Chondrocyte (in vitro differentiated cells): ENCODE measurements around the gene TMEM44. TPM values are rescaled to one million over a fixed set of nuclear protein-coding genes. Genes with fewer than 3 reads are reported as not detected.

ENCODE experiments used
- DNase-seq: peaks from one replicate; pipeline ENCODE4 v3.0.0; 2021; ENCODE audit warnings: mixed read lengths, low spot score
- H3K27ac Mint-ChIP-seq: one replicate; pipeline ENCODE4 v1.8.0; 2021; ENCODE audit warnings: mild to moderate bottlenecking, moderate library complexity, mixed read lengths; ENCODE audit not compliant: unreplicated experiment
- H3K27me3 Mint-ChIP-seq: 2 replicates; pipeline ENCODE4 v1.8.0; 2021; ENCODE audit warnings: low read depth, mixed read lengths
- H3K36me3 Mint-ChIP-seq: 2 replicates; pipeline ENCODE4 v1.8.0; 2021; ENCODE audit warnings: low read depth, mixed read lengths
- H3K4me1 Mint-ChIP-seq: 2 replicates; pipeline ENCODE4 v1.8.0; 2021; ENCODE audit warnings: low read depth, mild to moderate bottlenecking, mixed read lengths
- H3K4me3 Mint-ChIP-seq: one replicate; pipeline ENCODE4 v1.8.0; 2021; ENCODE audit warnings: mild to moderate bottlenecking, moderate library complexity, mixed read lengths; ENCODE audit not compliant: unreplicated experiment
- H3K9me3 Mint-ChIP-seq: 2 replicates; pipeline ENCODE4 v1.8.0; 2021; ENCODE audit warnings: low read depth, mixed read lengths
- total RNA-seq: library from RNA; stranded (reverse); gene quantifications from 3 replicates; pipeline ENCODE4 v1.2.1, GENCODE V29; 2021
- TF ChIP-seq, protein P1 (sequence below): fragments of 200-600 bp; sonication (generic); IDR thresholded peaks from 2 replicates; pipeline ENCODE4 v1.5.0; 2021; ENCODE audit warnings: antibody characterized with exemption, mild to moderate bottlenecking, moderate library complexity

TMEM44 gene
- total RNA-seq, 1 donor from 2014 or later, result 25.0 TPM

GRCh38 chr3:194573680-194574437 is 59.4 kb downstream of the TMEM44 start:
- Mint-ChIP-seq H3K27ac (peak overlapping the region; percentile 97), H3K4me3 (no peak overlapping the region), H3K36me3 (no peaks in the 10 kb centered on the region), H3K9me3 (no peaks in the 10 kb centered on the region), H3K27me3 (no peaks in the 10 kb centered on the region), H3K4me1 (peaks cover 54% of the 10 kb centered on the region)
- no peak for DNase-seq
- TF ChIP-seq, protein P1, sequence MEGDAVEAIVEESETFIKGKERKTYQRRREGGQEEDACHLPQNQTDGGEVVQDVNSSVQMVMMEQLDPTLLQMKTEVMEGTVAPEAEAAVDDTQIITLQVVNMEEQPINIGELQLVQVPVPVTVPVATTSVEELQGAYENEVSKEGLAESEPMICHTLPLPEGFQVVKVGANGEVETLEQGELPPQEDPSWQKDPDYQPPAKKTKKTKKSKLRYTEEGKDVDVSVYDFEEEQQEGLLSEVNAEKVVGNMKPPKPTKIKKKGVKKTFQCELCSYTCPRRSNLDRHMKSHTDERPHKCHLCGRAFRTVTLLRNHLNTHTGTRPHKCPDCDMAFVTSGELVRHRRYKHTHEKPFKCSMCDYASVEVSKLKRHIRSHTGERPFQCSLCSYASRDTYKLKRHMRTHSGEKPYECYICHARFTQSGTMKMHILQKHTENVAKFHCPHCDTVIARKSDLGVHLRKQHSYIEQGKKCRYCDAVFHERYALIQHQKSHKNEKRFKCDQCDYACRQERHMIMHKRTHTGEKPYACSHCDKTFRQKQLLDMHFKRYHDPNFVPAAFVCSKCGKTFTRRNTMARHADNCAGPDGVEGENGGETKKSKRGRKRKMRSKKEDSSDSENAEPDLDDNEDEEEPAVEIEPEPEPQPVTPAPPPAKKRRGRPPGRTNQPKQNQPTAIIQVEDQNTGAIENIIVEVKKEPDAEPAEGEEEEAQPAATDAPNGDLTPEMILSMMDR, result peak; percentile 81

DNA sequence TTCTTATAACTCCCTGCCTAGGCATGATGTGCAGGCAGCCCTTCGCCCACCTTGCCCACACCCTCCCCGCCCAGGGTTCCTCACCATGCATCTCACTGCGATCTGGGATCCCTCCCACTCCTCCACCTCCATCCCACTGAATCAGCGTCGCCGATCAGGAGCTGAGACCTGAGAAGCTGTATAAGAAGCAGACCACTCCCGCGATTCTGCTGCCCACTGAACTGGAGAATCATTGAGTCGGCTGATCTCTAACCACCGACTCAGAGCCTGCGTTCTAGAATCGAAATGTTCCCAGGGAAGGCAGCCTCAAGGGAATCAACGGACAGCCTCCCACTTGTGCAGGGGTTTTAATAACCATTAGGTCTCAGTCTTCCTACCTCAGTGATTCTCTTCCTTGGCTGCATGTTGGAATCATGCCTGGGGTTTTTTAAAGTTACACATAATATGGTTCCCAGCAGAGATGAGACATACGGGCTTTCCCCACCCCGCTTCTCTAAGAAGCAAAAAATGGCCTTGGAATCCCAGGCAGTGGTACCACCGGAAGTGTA is 60.2 kb downstream of the TMEM44 start:
- Mint-ChIP-seq H3K36me3 (no peaks in the 10 kb centered on the region), H3K27me3 (no peaks in the 10 kb centered on the region), H3K4me3 (peak overlapping the region; percentile 21), H3K27ac (peak overlapping the region; percentile 97), H3K9me3 (no peaks in the 10 kb centered on the region), H3K4me1 (peaks cover 45% of the 10 kb centered on the region)
- no peak for DNase-seq
- TF ChIP-seq, protein P1, result no peak

GRCh38 chr3:194572143-194572789 is 61.0 kb downstream of the TMEM44 start:
- TF ChIP-seq, protein P1, result peak; percentile 1
- Mint-ChIP-seq H3K36me3 (no peaks in the 10 kb centered on the region), H3K4me3 (peak overlapping the region; percentile 21), H3K4me1 (peaks cover 39% of the 10 kb centered on the region), H3K9me3 (no peaks in the 10 kb centered on the region), H3K27me3 (no peaks in the 10 kb centered on the region), H3K27ac (peak overlapping the region; percentile 97)
- DNase-seq, result peak; percentile 38

DNA sequence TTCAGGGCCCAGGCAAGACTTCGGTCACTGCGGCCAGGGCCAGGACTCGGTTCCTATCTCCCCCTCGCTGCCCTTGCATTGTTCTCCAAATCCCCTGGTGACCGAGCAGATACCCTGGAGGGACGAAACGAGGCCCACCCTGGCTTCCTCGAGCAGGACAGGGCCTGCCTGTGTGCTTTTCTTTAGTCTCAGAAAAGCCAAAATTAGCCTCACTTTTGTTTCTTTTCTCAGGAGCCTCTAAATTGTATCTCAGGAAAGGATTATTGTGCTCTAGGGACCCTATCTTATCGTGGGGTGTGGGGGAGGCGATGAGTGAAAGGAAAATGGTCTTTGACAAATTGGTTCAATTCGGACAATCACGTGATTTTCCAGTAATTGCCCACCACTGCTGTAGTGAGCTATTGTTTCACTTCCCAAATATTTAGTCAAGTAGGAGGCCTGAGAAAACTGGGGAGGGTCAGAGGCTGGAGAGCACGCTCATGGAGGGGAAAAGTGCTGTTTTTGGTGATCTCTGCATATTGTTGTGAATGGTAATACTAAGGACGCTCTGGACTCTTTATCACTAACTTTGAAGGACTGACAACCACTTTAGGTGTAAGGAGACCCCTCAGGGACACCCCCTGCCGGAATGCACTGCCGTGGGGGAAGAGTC is 61.6 kb downstream of the TMEM44 start:
- TF ChIP-seq, protein P1, result peak; percentile 8
- H3K27me3 Mint-ChIP-seq, result no peaks in the 10 kb centered on the region
- DNase-seq, result no peak
- peak overlapping the region; percentile 97 for H3K27ac Mint-ChIP-seq
- no peaks in the 10 kb centered on the region for H3K36me3 Mint-ChIP-seq
- H3K9me3 Mint-ChIP-seq, result no peaks in the 10 kb centered on the region
- peak overlapping the region; percentile 21 for H3K4me3 Mint-ChIP-seq
- H3K4me1 Mint-ChIP-seq, result peaks cover 39% of the 10 kb centered on the region

GRCh38 chr3:194570898-194571297 is 62.3 kb downstream of the TMEM44 start:
- no peaks in the 10 kb centered on the region for H3K9me3 Mint-ChIP-seq
- no peak overlapping the region for H3K27ac Mint-ChIP-seq
- TF ChIP-seq, protein P1, result no peak
- no peak overlapping the region for H3K4me3 Mint-ChIP-seq
- H3K27me3 Mint-ChIP-seq, result no peaks in the 10 kb centered on the region
- no peaks in the 10 kb centered on the region for H3K36me3 Mint-ChIP-seq
- no peak for DNase-seq
- H3K4me1 Mint-ChIP-seq, result peaks cover 46% of the 10 kb centered on the region
